Stimulated activated CD4-positive, alpha-beta T cell treated with anti-CD3 and anti-CD28 coated beads, Interleukin-15, amount 100 ng/mL, for 1 hour (primary cell): ENCODE results near the gene KIF1B.
"Not testable (repeated sequence)": the region's sequence is repeated elsewhere in the genome, so short reads cannot be mapped to it uniquely, and the experiment has no call there.

ENCODE experiments used
- DNase-seq, 2 donors: peaks; one replicate each; pipeline ENCODE4 v3.0.0-alpha.2; 2020; ENCODE audit warnings: low read depth in 1 of 2, low spot score in 1 of 2

KIF1B gene

DNA sequence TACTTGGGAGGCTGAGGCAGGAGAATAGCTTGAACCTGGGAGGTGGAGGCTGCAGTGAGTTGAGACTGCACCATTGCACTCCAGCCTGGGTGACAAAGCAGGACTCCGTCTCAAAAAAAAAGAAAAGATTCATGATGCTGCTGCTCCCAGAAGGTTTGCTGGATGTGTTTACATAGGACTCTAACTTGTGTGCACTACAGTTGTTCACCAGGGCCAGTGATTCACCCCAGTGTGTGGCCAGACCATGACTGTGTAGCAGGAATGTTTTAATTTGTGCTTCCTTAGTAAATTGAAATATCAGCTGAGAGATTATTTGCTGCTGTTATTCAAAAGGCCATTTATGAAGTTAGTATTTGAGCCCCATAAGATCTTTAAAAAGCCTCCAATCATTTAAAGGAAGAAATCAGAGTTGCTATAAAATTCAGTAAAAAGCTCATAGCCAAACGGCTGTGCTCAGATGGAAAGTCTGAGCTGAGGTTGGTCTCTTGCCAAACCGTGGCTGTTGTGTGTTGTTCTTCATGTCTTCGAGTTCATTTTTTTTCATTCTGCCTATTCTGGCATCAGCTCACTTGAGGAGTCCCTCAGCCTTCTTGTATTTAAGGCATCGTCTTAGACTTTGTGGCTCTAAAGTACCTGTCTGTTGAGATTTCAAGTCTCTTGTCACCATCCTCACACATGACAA, 170.4 kb downstream of the KIF1B start:
- DNase-seq, result no peak

DNA sequence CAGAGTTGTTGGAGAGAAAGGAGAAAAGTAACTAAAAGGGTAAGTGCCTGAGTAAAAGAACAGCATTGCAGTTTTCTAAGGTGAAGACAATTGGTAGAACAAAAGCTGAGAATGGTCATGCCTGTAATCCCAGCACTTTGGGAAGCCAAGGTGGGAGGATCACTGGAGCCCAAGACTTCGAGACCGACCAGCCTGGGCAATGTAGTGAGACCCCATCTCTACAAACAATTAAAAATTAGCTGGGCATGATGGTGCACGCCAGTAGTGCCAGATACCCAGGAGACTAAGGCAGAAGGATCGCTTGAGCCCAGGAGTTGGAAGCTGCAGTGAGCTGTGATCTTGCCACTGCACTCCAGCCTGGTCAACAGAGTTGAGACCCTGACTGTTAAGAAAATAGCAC, 173.3 kb downstream of the KIF1B start:
- DNase-seq, result no peak

- DNase-seq, result no peak
These were observed 173.8 kb downstream of the KIF1B start for GRCh38 chr1:10384219-10384618.

DNA sequence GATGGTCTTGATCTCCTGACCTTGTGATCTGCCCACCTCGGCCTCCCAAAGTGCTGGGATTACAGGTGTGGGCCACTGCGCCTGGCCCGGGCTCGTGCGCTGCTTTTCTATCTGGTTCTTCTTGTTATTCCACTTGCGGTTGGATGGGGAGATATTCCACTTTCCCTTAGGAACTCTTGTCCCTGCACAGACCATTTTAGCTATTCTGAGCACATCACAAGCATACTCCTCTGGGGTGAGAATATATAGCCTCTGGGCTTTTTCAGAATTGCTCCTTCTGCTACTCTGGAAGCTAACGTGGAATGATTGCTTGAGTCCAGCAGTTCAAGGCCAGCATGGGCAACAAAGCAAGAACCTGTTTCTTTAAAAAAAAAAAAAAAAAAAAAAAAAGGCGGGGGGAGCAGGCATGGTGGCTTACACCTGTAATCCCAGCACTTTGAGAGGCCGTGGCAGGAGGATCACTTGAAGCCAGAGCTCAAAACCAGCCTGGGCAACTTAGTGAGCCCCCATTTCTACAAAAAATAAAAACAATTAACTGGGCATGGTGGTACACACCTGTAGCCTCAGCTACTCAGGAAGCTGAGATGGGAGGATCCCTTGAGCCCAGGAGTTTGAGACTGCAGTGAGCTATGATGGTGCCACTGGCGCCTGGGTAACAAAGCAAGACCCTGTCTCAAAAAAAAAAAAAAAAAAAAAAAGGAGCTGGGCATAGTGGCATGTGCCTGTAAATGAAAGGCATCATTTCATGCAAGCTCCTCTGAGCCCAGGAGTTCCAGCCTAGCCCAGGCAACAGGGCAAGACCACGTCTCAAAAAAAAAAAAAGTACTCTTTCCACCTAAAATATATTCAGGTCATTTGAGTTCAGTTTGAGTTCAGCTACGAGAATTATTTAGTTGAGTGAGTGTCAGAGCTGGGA, 176.6 kb downstream of the KIF1B start:
- DNase-seq, result no peak

DNA sequence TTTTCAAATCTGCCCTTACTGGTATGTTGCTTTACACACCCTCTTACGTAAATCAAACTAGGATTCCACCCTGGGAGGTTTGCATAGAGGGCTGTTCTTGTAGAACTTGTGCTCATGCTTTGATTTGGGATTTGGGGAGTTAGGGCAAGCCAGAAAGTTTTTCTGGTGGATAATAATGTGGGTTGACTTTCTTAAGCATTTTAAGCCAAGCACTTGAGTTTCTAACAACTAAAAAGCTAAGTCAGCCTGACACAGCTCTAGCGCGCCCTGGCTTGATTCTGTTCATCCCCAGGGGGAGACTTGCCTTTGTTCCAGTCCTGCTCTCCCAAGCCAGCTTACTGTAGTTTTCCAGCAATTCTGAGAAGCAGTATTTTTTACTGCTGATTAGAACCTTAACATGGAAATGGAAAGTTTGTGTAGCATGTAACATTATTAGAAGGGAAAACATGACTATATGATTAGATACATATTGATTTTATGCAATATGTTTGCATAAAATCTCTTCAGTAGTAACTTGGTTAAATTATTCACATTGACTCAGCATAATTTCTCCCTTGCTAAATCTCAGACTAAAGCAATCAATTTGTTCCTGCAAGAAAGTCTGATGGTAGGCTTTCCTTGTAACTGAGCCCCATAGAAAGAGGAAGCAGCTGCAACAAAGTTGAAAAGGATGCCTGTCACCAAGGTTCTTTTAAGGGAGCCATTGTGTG, 177.5 kb downstream of the KIF1B start:
- no peak for DNase-seq

- no peak for DNase-seq
These were observed 178.0 kb downstream of the KIF1B start for GRCh38 chr1:10388387-10388715.

- DNase-seq, result no peak
These were observed 179.1 kb downstream of the KIF1B start for GRCh38 chr1:10389271-10389973.

DNA sequence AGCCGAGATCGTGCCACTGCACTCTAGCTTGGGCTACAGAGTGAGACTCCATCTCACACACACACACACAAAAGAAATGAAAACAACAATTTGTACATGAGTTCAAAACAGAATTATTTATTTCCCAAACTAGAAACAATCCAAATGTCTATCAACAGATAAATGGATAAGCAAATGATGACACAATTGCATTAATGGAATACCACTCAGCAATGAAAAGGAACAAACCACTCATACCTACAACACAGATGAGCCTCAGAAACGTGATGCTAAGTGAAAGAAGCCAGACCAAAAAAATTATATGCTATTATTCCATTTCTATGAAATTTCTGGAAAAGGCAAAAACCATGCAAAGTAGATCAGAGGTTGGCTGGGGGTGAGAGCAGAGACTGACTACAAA, 186.5 kb downstream of the KIF1B start:
- no peak for DNase-seq

DNA sequence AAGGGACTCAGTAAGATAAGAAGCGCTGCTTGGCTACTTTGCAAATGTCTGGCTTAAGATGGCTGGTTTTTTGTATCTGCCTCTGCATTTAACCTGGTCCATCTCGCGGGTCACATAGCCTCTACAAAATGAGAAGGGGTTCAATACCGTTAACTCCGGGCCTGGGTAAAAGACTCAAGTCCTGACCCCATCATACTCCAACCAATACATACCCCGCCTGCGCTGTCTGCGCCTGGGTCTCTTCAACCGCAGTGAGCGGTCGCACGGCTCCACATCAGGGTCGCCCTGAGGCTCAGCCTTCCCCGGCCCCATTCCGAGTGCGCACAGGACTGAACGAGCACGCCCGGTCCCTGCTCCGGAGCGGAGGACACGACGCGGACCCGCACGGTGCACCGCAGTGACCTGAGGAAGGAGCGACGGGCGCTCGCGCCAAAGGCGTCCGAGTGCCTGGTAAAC, 187.9 kb downstream of the KIF1B start:
- DNase-seq, result no peak

DNA sequence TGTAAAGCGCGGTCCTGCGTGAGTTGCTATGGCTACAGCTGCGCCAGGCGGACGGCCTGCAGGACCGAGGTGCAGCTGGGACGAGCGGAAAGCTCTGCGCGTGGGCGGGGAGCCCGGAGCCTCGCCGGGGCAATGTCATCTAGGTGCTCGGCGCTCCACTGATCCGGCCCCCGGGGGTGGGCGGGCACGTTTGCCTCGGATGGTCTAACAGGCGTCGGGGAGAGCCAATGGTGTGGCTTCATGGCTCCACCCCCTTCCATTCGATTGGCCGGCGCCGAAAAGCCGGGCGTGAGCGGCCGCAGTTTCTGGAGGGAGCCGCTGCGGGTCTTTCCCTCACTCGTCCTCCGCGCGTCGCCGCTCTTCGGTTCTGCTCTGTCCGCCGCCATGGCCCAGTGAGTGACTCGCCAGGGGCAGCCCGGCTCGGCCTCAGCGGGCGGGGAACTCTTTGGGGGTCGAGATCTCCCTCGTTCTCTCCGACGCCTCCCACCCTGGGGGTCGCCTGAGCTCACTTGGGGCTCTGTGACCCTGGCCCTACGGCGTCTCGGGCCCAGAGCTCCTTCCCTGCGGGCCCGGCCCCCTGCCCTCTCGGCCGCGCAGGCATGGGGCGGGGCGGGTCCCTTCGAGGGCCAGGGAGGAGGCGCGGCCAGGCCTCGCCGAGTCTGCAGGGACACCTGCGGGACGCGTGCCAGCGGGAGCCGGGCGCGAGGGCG, 188.5 kb downstream of the KIF1B start, which contains the start of gene PGD:
Gene PGD (plus strand): TSS at position 331 of the 710 bp plus-strand sequence. CDS start 54 bp downstream, at position 385.
- peak; percentile 95 to 96 for DNase-seq

DNA sequence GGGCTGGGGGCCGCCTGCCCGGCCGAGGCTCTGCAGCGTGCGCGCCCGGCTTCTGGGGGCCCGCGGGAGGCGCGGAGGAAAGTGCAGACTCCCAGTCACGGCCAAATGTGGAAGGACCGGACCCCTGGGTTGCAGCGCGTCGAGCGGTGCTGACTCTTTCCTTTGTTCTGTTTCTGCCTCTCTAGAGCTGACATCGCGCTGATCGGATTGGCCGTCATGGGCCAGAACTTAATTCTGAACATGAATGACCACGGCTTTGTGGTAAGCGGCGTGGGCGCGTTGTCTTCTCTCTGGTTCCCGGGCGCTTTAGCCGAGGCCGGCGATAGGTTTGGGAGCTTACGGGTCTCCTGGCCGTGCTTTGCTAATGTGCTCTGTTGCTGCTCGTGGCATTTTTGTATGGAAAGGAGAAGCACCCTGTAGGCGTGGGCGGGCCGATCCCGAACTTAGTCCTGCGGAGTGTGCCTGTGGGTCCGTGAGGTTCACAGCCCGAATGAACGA, 189.1 kb downstream of the KIF1B start:
- no peak for DNase-seq

GRCh38 chr1:10400013-10400412, 189.6 kb downstream of the KIF1B start:
- no peak for DNase-seq

- DNase-seq, result no peak
These were observed 190.9 kb downstream of the KIF1B start for GRCh38 chr1:10401281-10401680.

DNA sequence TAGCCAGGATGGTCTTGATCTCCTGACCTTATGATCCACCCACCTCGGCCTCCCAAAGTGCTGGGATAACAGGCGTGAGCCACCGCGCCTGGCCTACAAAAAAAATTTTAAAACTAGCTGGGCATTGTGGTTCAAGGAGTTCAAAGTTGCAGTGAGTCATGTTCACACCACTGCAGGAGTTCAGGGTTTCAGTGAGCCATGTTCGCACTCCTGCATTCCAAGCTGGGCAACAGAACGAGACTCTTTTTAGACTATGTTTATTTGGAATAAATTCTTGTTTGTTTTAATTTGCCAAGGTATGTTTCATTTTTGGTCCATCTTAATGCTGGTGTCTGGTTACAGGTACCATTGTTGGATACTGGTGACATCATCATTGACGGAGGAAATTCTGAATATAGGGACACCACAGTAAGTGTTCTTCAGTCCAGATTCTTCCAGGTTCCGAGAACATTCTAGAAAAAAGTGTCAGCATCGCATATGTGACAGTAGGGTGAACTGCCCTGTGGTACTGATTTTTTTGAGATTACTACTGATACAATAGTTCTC, 192.4 kb downstream of the KIF1B start:
- DNase-seq, result no peak

DNA sequence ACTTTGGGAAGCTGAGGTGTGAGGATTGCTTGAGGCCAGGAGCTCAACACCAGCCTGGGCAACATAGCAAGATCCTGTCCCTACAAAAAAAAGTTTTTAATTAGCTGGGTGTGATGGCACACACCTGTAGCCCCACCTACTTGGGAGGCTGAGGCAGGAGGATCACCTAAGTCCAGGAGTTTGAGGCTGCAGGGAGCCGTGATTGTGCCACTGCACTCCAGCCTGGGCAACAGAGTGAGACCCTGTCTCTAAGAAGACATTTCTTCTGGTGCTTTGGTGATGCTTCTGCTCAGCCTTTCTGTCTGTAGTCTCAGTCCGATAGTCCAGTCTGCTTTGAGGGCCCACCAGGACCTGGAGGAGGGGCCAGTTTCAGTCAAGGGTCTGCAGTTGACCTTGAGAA, 196.8 kb downstream of the KIF1B start:
- no peak for DNase-seq

GRCh38 chr1:10415211-10415930, 205.0 kb downstream of the KIF1B start:
- no peak for DNase-seq

DNA sequence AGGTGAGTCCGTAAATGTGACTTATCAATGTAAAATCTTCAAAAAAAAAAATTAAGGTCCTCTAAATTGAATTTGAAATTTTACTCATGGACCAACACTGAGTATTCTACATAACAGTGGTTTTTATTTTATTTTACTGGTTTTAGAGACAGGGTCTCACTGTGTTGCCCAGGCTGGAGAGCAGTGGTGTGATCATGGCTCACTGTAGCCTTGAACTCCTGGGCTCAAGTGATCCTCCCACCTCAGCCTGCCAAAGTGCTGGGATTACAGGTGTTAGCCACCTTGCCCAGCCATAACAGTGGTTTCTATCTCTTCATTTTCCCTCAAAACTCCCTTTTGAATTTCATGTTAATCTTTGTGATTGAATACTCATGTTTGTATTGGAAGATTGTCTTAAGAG, 205.6 kb downstream of the KIF1B start:
- not testable (repeated sequence) for DNase-seq

DNA sequence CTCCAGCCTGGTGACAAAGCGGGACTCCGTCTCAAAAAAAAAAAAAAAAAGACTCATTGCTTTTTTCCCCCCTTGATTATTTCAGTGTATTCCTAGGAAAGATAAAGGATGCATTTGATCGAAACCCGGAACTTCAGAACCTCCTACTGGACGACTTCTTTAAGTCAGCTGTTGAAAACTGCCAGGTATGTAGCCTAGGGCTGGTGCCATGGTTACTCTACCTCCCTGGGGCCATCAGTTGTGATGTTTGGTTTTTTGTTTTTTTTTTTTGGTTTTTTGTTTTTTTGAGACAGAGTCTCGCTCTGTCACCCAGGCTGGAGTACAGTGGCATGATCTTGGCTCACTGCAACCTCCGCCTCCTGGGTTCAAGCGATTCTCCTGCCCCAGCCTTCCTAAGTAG, 208.4 kb downstream of the KIF1B start:
- not testable (repeated sequence) for DNase-seq

- DNase-seq, result no peak
These were observed 209.0 kb downstream of the KIF1B start for GRCh38 chr1:10419351-10419750.
